HL-60 (cell line): ENCODE data around the gene TNC.

Experiments used
- DNase-seq, 2 experiments: peaks; one replicate each; pipeline ENCODE4 v3.0.0-alpha.2; 2010 to 2020; ENCODE audit warnings: low read depth in 1 of 2, low spot score in 1 of 2
- H3K27ac ChIP-seq: fragments of 250-450 bp; sonication (Bioruptor Pico); replicated peaks from 2 replicates; pipeline ENCODE4 v1.5.1; 2020; ENCODE audit warnings: mild to moderate bottlenecking, moderate library complexity
- H3K27me3 ChIP-seq: fragments of 250-450 bp; sonication (Bioruptor Pico); 2 replicates; pipeline ENCODE4 v1.5.1; 2021; ENCODE audit warnings: mild to moderate bottlenecking, moderate library complexity; ENCODE audit not compliant: insufficient read depth, poor library complexity, severe bottlenecking
- H3K4me3 ChIP-seq: replicated peaks from 2 replicates; pipeline ENCODE4 v1.5.1; 2011; ENCODE audit warnings: mild to moderate bottlenecking, control low read depth, low read length; ENCODE audit not compliant: insufficient read depth
- CTCF ChIP-seq: IDR thresholded peaks from one replicate; pipeline ENCODE4 v1.5.1; 2011; ENCODE audit warnings: low read length, control low read depth, inconsistent platforms; ENCODE audit not compliant: insufficient read depth
- GABPA ChIP-seq: IDR thresholded peaks from 2 replicates; pipeline ENCODE4 v1.6.1; 2012; ENCODE audit warnings: low read depth
- POLR2AphosphoS5 ChIP-seq: IDR thresholded peaks from 2 replicates; pipeline ENCODE4 v1.6.1; 2012; ENCODE audit warnings: low read depth
- REST ChIP-seq: IDR thresholded peaks from 2 replicates; pipeline ENCODE4 v1.6.1; 2012; ENCODE audit warnings: low read depth; ENCODE audit not compliant: insufficient replicate concordance
- SPI1 ChIP-seq: IDR thresholded peaks from 2 replicates; pipeline ENCODE4 v1.6.1; 2012; ENCODE audit warnings: low read depth, mild to moderate bottlenecking, borderline replicate concordance

Gene TNC

GRCh38 chr9:115103746-115104477 is 14.0 kb downstream of the TNC start:
- H3K27me3 ChIP-seq: peaks cover 2% of the 10 kb centered on the region
- no peak for DNase-seq
- no peak for TF ChIP-seq CTCF
- TF ChIP-seq POLR2AphosphoS5: no peak
- TF ChIP-seq SPI1: no peak
- TF ChIP-seq GABPA: no peak
- no peak for TF ChIP-seq REST
- H3K4me3 ChIP-seq: no peak overlapping the region
- no peak overlapping the region for H3K27ac ChIP-seq

GRCh38 chr9:115099901-115100300 is 18.1 kb downstream of the TNC start:
- H3K4me3 ChIP-seq: no peak overlapping the region

GRCh38 chr9:115098226-115098965 is 19.6 kb downstream of the TNC start:
- TF ChIP-seq GABPA (no peak), REST (no peak), POLR2AphosphoS5 (no peak), SPI1 (no peak), CTCF (no peak)
- no peak overlapping the region for H3K27ac ChIP-seq
- H3K4me3 ChIP-seq: no peak overlapping the region
- DNase-seq: no peak
- peaks cover 2% of the 10 kb centered on the region for H3K27me3 ChIP-seq

More at GRCh38 chr9:115099901-115100300, 18.1 kb downstream of the TNC start:
- DNase-seq: no peak
- H3K27ac ChIP-seq: no peak overlapping the region
- peaks cover 2% of the 10 kb centered on the region for H3K27me3 ChIP-seq
- TF ChIP-seq REST (no peak), POLR2AphosphoS5 (no peak), SPI1 (no peak)
